HepG2 (cell line): Measurements from ENCODE around the gene SHLD1. TPM values are rescaled to one million over a fixed set of nuclear protein-coding genes. Genes with fewer than 3 reads are reported as not detected.

Experiments
- ATAC-seq: fragments of 200-7000 bp; cut with Tn5 transposase; 3 replicates; pipeline ENCODE4 v1.9.1; 2020; ENCODE audit warnings: mild to moderate bottlenecking, moderate library complexity
- BruUV-seq: library from RNA; stranded (reverse); fragments of 400-500 nt; replicated peaks from 2 replicates; lab custom pipeline; 2021; lab: Mats Ljungman, UMichigan
- CTCF ChIA-PET: fragments of 300-600 bp; formaldehyde crosslinking; extraction: SDS; loops from one replicate; lab custom pipeline; 2021; ENCODE audit warnings: low total read pairs, inconsistent platforms, low intra/inter-chr PET ratio; lab: Yijun Ruan, JAX
- POLR2A ChIA-PET: fragments of 350-600 bp; sonication (Branson Sonifier 250); formaldehyde crosslinking; loops from one replicate; lab custom pipeline; 2020; ENCODE audit warnings: antibody characterized with exemption, inconsistent platforms; lab: Yijun Ruan, JAX
- DNase-seq: peaks from one replicate; pipeline ENCODE4 v3.0.0-alpha.2; 2015; ENCODE audit warnings: low spot score
- FAIRE-seq: peaks from 3 replicates; lab custom pipeline; 2011; peaks lifted over from hg19 to GRCh38; lab: Jason Lieb, UNC
- H2AFZ ChIP-seq: one replicate; pipeline ENCODE4 v1.6.1; 2011; ENCODE audit warnings: low read length, inconsistent platforms
- H3K27ac ChIP-seq: fragments of 300-600 bp; 3 replicates; pipeline ENCODE4 v1.8.0; 2011; ENCODE audit warnings: mixed run types, mild to moderate bottlenecking, mixed read lengths, low read length, inconsistent platforms; ENCODE audit not compliant: insufficient read depth; ENCODE audit errors: extremely low read length
- H3K27me3 ChIP-seq, 2 experiments: fragments of 200-600 bp in 1 of 2; 2 replicates in 1 of 2; 3 replicates in 1 of 2; pipeline versions ENCODE4 v1.6.0 to v1.8.0; 2011; ENCODE audit warnings: low read length in 2 of 2, mild to moderate bottlenecking in 2 of 2, moderate library complexity in 2 of 2, inconsistent platforms in 1 of 2; ENCODE audit not compliant: insufficient read depth in 2 of 2, control insufficient read depth in 1 of 2
- H3K36me3 ChIP-seq, 2 experiments: fragments of 200-600 bp in 1 of 2; replicated peaks in 1 of 2; 2 replicates in 1 of 2; 3 replicates in 1 of 2; pipeline versions ENCODE4 v1.5.1 to v1.8.0; 2011; ENCODE audit warnings: low read length in 2 of 2, inconsistent platforms in 1 of 2; ENCODE audit not compliant: insufficient read depth in 2 of 2, control insufficient read depth in 1 of 2
- H3K4me1 ChIP-seq: 2 replicates; pipeline ENCODE4 v1.5.1; 2012; ENCODE audit warnings: low read length, inconsistent platforms; ENCODE audit not compliant: insufficient read depth
- H3K4me2 ChIP-seq: 2 replicates; pipeline ENCODE4 v1.6.0; 2011; ENCODE audit warnings: low read depth, low read length, inconsistent platforms
- H3K4me3 ChIP-seq, 3 experiments: fragments of 200-600 bp in 1 of 3; sonication (generic), shearing (Covaris generic) in 1 of 3; replicated peaks in 1 of 3; 2 replicates each; pipeline ENCODE4 v1.5.1; 2011 to 2016; ENCODE audit warnings: low read length in 3 of 3, inconsistent platforms in 2 of 3, low read depth in 2 of 3, mild to moderate bottlenecking in 2 of 3, control low read depth in 1 of 3, mixed read lengths in 1 of 3; ENCODE audit not compliant: insufficient read depth in 1 of 3
- H3K79me2 ChIP-seq: one replicate; pipeline ENCODE4 v1.6.1; 2011; ENCODE audit warnings: low read length, inconsistent platforms; ENCODE audit not compliant: insufficient read depth
- H3K9ac ChIP-seq: 2 replicates; pipeline ENCODE4 v1.6.0; 2011; ENCODE audit warnings: mild to moderate bottlenecking, low read depth, low read length, inconsistent platforms; ENCODE audit not compliant: insufficient read depth
- H3K9me3 ChIP-seq: 2 replicates; pipeline ENCODE4 v1.5.1; 2012; ENCODE audit warnings: mild to moderate bottlenecking, low read length
- H4K20me1 ChIP-seq: 2 replicates; pipeline ENCODE4 v1.6.0; 2011; ENCODE audit warnings: inconsistent platforms, mild to moderate bottlenecking, low read length, moderate library complexity; ENCODE audit not compliant: insufficient read depth
- ATF1 ChIP-seq: IDR thresholded peaks from 2 replicates; pipeline ENCODE4 v1.6.1; 2016; ENCODE audit warnings: mild to moderate bottlenecking, control low read depth
- CCAR2 ChIP-seq: fragments of 200-400 bp; formaldehyde crosslinking; optimal IDR thresholded peaks from 2 replicates; pipeline ENCODE3; 2018; ENCODE audit warnings: low read depth, mild to moderate bottlenecking, low read length, moderate library complexity
- FOXK1 ChIP-seq: sonication (generic); formaldehyde crosslinking; IDR thresholded peaks from 2 replicates; pipeline ENCODE4 v1.4.0; 2020; ENCODE audit warnings: low read depth, missing genetic modification reagents, borderline replicate concordance
- GTF3A ChIP-seq: sonication (generic); formaldehyde crosslinking; conservative IDR thresholded peaks from 2 replicates; pipeline ENCODE4 v1.4.0; 2020; ENCODE audit warnings: mild to moderate bottlenecking, missing genetic modification reagents
- HIVEP1 ChIP-seq: sonication (generic); formaldehyde crosslinking; IDR thresholded peaks from 2 replicates; pipeline ENCODE4 v1.4.0; 2020; ENCODE audit warnings: mild to moderate bottlenecking, missing genetic modification reagents
- ISL2 ChIP-seq: sonication (generic); formaldehyde crosslinking; IDR thresholded peaks from 2 replicates; pipeline ENCODE4 v1.5.0; 2020; ENCODE audit warnings: missing genetic modification reagents
- MEIS1 ChIP-seq: sonication (generic); formaldehyde crosslinking; IDR thresholded peaks from 2 replicates; pipeline ENCODE4 v1.9.0; 2021; ENCODE audit warnings: mild to moderate bottlenecking, missing genetic modification reagents, moderate library complexity, borderline replicate concordance
- RFXANK ChIP-seq: IDR thresholded peaks from 2 replicates; pipeline ENCODE4 v1.6.1; 2016
- U2AF1 ChIP-seq: fragments of 200-400 bp; formaldehyde crosslinking; optimal IDR thresholded peaks from 2 replicates; pipeline ENCODE3; 2017; ENCODE audit warnings: mild to moderate bottlenecking, low read depth, low read length
- ZMYM4 ChIP-seq: sonication (generic); formaldehyde crosslinking; IDR thresholded peaks from 2 replicates; pipeline ENCODE4 v1.8.1; 2023; ENCODE audit warnings: mild to moderate bottlenecking, missing genetic modification reagents
- ZSCAN25 ChIP-seq: sonication (generic); formaldehyde crosslinking; IDR thresholded peaks from 2 replicates; pipeline ENCODE4 v1.8.0; 2022; ENCODE audit warnings: mild to moderate bottlenecking, missing genetic modification reagents
- WGBS: methylation state at CpG from one replicate; pipeline ENCODE4 v1.1.6; 2017; ENCODE audit warnings: low lambda C conversion rate; 5-methylcytosine and 5-hydroxymethylcytosine counted together
- in situ Hi-C: cut with HindIII; loops from 2 replicates; pipeline ENCODE4 v1.10.0; 2017; ENCODE audit warnings: low pct_unique_long_range_greater_than_20kb; ENCODE audit not compliant: extremely low pct_ligation_motif_present
- intact Hi-C: fragments of 100-400 bp; cut with micrococcal nuclease; formaldehyde crosslinking; loops from one replicate; pipeline ENCODE4 v1.10.0; 2022; ENCODE audit not compliant: unreplicated experiment
- polyA plus RNA-seq, 8 experiments: library from polyadenylated mRNA; depleted of rRNA in 3 of 8; stranded (reverse) in 7 of 8; unstranded in 1 of 8; fragments of >200 nt; fragmentation: Illumina TruSeq in 4 of 8; extraction: Trizol in 4 of 8; gene quantifications; 2 replicates each; pipeline versions ENCODE4 v1.2.1 to v1.2.3, GENCODE V29; 2011 to 2016; ENCODE audit warnings: low read depth in 4 of 8, missing spikeins in 1 of 8, mixed read lengths in 1 of 8; ENCODE audit not compliant: insufficient read depth in 1 of 8
- total RNA-seq, 5 experiments: library from RNA; depleted of rRNA; stranded (reverse); fragments of >200 nt; fragmentation: Illumina TruSeq; extraction: Trizol; gene quantifications; 2 replicates each; pipeline ENCODE4 v1.2.3, GENCODE V29; 2016; ENCODE audit warnings: low read depth in 1 of 5
- TF ChIP-seq, protein P1 (sequence below): sonication (generic); formaldehyde crosslinking; IDR thresholded peaks from 2 replicates; pipeline ENCODE4 v1.4.0; 2020; ENCODE audit warnings: missing genetic modification reagents
- TF ChIP-seq, protein P2 (sequence below): sonication (generic); formaldehyde crosslinking; IDR thresholded peaks from 2 replicates; pipeline ENCODE4 v1.8.0; 2022; ENCODE audit warnings: mild to moderate bottlenecking, missing genetic modification reagents; ENCODE audit not compliant: insufficient replicate concordance
- TF ChIP-seq, protein P3 (sequence below): sonication (generic); formaldehyde crosslinking; IDR thresholded peaks from 2 replicates; pipeline ENCODE4 v1.4.0; 2020; ENCODE audit warnings: missing genetic modification reagents, borderline replicate concordance
- TF ChIP-seq, protein P4 (sequence below): sonication (generic); formaldehyde crosslinking; IDR thresholded peaks from 2 replicates; pipeline ENCODE4 v1.8.1; 2023; ENCODE audit warnings: mild to moderate bottlenecking, inconsistent platforms, moderate library complexity, missing genetic modification reagents, borderline replicate concordance
- TF ChIP-seq, protein P5 (sequence below): sonication (generic); formaldehyde crosslinking; IDR thresholded peaks from 2 replicates; pipeline ENCODE4 v1.4.0; 2020; ENCODE audit warnings: missing genetic modification reagents, mild to moderate bottlenecking, borderline replicate concordance

SHLD1 gene
- total and polyA plus RNA-seq, 2 of the 13 experiments (the other 11 are each of a cell fraction or from before 2014, with no cell fraction given), result 8.9 to 10.0 TPM

DNA sequence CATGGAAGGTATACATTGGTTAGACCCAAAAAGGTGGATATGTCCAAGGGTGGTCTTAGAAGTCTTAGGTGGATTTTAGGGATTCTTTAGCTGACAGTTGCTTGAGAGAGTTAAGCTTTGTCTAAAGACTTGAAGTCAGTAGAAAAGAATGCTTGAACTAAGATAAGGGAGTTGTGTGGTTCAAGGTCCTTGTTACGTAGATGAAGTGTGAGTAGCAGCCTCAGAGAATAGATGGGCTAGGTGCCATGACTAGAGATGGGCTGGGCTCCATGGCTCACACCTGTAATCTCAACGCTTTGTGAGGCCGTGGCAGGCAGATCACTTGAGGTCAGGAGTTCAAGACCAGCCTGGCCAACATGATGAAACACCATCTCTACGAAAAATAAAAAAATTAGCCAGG is 1.7 kb downstream of the SHLD1 start:
- DNase-seq, result no peak
- Histone ChIP-seq H3K27me3 (no peaks in the 10 kb centered on the region), H3K36me3 (no peaks in the 10 kb centered on the region), H3K9me3 (no peaks in the 10 kb centered on the region), H3K9ac (no peak overlapping the region), H2AFZ (no peak overlapping the region), H4K20me1 (no peaks in the 10 kb centered on the region), H3K4me1 (peaks cover 38% of the 10 kb centered on the region), H3K79me2 (peaks cover 2% of the 10 kb centered on the region), H3K27ac (no peak overlapping the region), H3K4me2 (no peak overlapping the region), H3K4me3 (no peak overlapping the region)
- CTCF ChIA-PET, result no interaction called here
- no peak for ATAC-seq
- no TSS peak for BruUV-seq
- 93% methylated on average over 4 of the region's 4 CpGs for WGBS
- in situ Hi-C loops, result no loop called here
- intact Hi-C loops, result loop anchor here (5.0 kb wide), 1 partner anchor 35 kb away; no protein-coding TSS in a partner anchor
- no peak for FAIRE-seq
- POLR2A ChIA-PET, result interaction anchor here (3.5 kb wide), 1 partner anchor 28 kb away, joined by 22 read pairs; no protein-coding TSS in a partner anchor
- TF ChIP-seq, protein P1, sequence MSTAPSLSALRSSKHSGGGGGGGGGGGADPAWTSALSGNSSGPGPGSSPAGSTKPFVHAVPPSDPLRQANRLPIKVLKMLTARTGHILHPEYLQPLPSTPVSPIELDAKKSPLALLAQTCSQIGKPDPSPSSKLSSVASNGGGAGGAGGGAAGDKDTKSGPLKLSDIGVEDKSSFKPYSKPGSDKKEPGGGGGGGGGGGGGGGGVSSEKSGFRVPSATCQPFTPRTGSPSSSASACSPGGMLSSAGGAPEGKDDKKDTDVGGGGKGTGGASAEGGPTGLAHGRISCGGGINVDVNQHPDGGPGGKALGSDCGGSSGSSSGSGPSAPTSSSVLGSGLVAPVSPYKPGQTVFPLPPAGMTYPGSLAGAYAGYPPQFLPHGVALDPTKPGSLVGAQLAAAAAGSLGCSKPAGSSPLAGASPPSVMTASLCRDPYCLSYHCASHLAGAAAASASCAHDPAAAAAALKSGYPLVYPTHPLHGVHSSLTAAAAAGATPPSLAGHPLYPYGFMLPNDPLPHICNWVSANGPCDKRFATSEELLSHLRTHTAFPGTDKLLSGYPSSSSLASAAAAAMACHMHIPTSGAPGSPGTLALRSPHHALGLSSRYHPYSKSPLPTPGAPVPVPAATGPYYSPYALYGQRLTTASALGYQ (CRISPR knock-in tag), result no peak
- TF ChIP-seq ATF1 (CRISPR knock-in tag), result no peak
- TF ChIP-seq, protein P2, sequence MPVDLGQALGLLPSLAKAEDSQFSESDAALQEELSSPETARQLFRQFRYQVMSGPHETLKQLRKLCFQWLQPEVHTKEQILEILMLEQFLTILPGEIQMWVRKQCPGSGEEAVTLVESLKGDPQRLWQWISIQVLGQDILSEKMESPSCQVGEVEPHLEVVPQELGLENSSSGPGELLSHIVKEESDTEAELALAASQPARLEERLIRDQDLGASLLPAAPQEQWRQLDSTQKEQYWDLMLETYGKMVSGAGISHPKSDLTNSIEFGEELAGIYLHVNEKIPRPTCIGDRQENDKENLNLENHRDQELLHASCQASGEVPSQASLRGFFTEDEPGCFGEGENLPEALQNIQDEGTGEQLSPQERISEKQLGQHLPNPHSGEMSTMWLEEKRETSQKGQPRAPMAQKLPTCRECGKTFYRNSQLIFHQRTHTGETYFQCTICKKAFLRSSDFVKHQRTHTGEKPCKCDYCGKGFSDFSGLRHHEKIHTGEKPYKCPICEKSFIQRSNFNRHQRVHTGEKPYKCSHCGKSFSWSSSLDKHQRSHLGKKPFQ (CRISPR knock-in tag), result no peak
- no peak for TF ChIP-seq U2AF1
- no peak for TF ChIP-seq HIVEP1 (CRISPR knock-in tag)
- no peak for TF ChIP-seq ZMYM4
- TF ChIP-seq MEIS1, result no peak
- TF ChIP-seq, protein P3, sequence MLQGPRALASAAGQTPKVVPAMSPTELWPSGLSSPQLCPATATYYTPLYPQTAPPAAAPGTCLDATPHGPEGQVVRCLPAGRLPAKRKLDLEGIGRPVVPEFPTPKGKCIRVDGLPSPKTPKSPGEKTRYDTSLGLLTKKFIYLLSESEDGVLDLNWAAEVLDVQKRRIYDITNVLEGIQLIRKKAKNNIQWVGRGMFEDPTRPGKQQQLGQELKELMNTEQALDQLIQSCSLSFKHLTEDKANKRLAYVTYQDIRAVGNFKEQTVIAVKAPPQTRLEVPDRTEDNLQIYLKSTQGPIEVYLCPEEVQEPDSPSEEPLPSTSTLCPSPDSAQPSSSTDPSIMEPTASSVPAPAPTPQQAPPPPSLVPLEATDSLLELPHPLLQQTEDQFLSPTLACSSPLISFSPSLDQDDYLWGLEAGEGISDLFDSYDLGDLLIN (CRISPR knock-in tag), result no peak
- no peak for TF ChIP-seq ISL2 (CRISPR knock-in tag)
- no peak for TF ChIP-seq RFXANK (CRISPR knock-in tag)
- TF ChIP-seq, protein P4, sequence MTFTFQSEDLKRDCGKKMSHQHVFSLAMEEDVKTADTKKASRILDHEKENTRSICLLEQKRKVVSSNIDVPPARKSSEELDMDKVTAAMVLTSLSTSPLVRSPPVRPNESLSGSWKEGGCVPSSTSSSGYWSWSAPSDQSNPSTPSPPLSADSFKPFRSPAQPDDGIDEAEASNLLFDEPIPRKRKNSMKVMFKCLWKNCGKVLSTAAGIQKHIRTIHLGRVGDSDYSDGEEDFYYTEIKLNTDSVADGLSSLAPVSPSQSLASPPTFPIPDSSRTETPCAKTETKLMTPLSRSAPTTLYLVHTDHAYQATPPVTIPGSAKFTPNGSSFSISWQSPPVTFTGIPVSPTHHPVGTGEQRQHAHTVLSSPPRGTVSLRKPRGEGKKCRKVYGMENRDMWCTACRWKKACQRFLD (CRISPR knock-in tag), result no peak
- TF ChIP-seq, protein P5, sequence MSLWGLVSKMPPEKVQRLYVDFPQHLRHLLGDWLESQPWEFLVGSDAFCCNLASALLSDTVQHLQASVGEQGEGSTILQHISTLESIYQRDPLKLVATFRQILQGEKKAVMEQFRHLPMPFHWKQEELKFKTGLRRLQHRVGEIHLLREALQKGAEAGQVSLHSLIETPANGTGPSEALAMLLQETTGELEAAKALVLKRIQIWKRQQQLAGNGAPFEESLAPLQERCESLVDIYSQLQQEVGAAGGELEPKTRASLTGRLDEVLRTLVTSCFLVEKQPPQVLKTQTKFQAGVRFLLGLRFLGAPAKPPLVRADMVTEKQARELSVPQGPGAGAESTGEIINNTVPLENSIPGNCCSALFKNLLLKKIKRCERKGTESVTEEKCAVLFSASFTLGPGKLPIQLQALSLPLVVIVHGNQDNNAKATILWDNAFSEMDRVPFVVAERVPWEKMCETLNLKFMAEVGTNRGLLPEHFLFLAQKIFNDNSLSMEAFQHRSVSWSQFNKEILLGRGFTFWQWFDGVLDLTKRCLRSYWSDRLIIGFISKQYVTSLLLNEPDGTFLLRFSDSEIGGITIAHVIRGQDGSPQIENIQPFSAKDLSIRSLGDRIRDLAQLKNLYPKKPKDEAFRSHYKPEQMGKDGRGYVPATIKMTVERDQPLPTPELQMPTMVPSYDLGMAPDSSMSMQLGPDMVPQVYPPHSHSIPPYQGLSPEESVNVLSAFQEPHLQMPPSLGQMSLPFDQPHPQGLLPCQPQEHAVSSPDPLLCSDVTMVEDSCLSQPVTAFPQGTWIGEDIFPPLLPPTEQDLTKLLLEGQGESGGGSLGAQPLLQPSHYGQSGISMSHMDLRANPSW (CRISPR knock-in tag), result no peak
- no peak for TF ChIP-seq GTF3A (CRISPR knock-in tag)
- TF ChIP-seq FOXK1 (CRISPR knock-in tag), result no peak
- no peak for TF ChIP-seq ZSCAN25 (CRISPR knock-in tag)
- TF ChIP-seq CCAR2, result no peak
